Peyer's patch (tissue), 4 donors: ENCODE data around the gene BRK1. TPM values are rescaled to one million over a fixed set of nuclear protein-coding genes. Genes with fewer than 3 reads are reported as not detected.
"Not testable (repeated sequence)": the region's sequence is repeated elsewhere in the genome, so short reads cannot be mapped to it uniquely, and the experiment has no call there.

ENCODE experiments used
- DNase-seq, 3 donors: peaks; one replicate each; pipeline ENCODE4 v3.0.0-alpha.2; 2017 to 2019
- H3K27ac ChIP-seq, 4 donors: fragments of 200-600 bp; sonication (generic); one replicate each; pipeline ENCODE4 v1.5.1; 2016 to 2019
- H3K27me3 ChIP-seq, 2 donors: fragments of 200-600 bp; sonication (generic); one replicate each; pipeline ENCODE4 v1.5.1; 2019
- H3K36me3 ChIP-seq, 3 donors: fragments of 200-600 bp; sonication (generic); one replicate each; pipeline ENCODE4 v1.5.1; 2016 to 2019
- H3K4me1 ChIP-seq, 4 donors: fragments of 200-600 bp; sonication (generic); one replicate each; pipeline ENCODE4 v1.5.1; 2016 to 2019
- H3K4me3 ChIP-seq, 4 donors: fragments of 200-600 bp; sonication (generic); 1 replicate in 3 of 4; 2 replicates in 1 of 4; pipeline ENCODE4 v1.5.1; 2016 to 2019; ENCODE audit warnings: mild to moderate bottlenecking in 1 of 4
- H3K9me3 ChIP-seq, 4 donors: fragments of 200-600 bp; sonication (generic); one replicate each; pipeline ENCODE4 v1.5.1; 2016 to 2019; ENCODE audit warnings: mild to moderate bottlenecking in 1 of 4
- POLR2A ChIP-seq, 2 donors: fragments of 450-650 bp; IDR thresholded peaks; one replicate each; pipeline ENCODE4 v1.5.1; 2017; ENCODE audit warnings: antibody characterized with exemption in 2 of 2, mild to moderate bottlenecking in 2 of 2, moderate library complexity in 2 of 2
- total RNA-seq, 4 donors: library from RNA; depleted of rRNA; stranded (reverse); fragments of >200 nt; gene quantifications; one replicate each; pipeline ENCODE4 v1.1.0, GENCODE V29; 2016
- TF ChIP-seq, protein P1 (sequence below), 6 experiments: fragments of 450-650 bp in 4 of 6; fragments of 200-600 bp in 2 of 6; sonication (generic) in 1 of 6; IDR thresholded peaks; one replicate each; pipeline ENCODE4 v1.5.1; 2017 to 2019; ENCODE audit warnings: antibody characterized with exemption in 6 of 6, mild to moderate bottlenecking in 3 of 6, moderate library complexity in 1 of 6

Gene BRK1
- total RNA-seq: 100 to 1,000 TPM in 1 of 4 donors, 10 to 100 TPM in 3; 43.7 to 104 (median 60.4) TPM

DNA sequence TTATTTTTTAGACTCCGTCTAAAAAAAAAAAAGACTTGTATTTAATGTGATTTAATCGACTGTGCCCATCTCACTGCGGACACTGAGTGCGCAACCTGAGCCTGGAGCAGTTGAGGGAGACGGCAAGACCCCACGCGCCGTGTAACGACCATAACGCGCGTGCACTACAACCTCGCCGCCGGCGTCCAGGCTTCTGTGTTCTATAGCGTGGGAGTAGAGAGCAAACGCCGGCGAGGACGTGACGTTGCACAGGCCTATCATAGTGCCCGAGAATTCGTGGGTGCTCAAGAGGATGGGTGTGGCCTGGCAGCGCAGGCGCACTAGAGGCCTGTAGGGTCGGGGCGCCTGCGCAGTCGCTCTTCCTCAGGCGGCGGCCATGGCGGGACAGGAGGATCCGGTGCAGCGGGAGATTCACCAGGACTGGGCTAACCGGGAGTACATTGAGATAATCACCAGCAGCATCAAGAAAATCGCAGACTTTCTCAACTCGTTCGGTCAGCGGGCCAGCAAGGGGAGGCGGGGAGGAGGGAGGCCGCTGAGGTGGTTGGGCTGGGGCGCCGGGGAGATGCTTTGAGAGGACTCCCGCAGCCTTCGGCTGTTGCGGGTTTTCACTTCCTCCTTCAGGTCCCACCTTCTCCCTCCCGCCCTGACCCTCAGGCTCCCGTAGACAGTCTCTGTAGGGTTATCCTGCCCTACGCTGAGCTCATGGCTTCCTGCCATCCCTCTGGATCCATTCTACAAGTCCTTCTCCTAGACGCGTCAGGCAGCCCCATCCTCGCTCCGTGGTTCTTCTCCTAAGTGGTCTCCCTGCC lies at the start of gene BRK1:
TSS of gene BRK1 (plus strand) at position 350 of the 812 bp plus-strand sequence. CDS start at position 377, 27 bp downstream.
- no peaks in the 10 kb centered on the region for H3K27me3 ChIP-seq
- no peaks in the 10 kb centered on the region for H3K36me3 ChIP-seq
- TF ChIP-seq, protein P1, sequence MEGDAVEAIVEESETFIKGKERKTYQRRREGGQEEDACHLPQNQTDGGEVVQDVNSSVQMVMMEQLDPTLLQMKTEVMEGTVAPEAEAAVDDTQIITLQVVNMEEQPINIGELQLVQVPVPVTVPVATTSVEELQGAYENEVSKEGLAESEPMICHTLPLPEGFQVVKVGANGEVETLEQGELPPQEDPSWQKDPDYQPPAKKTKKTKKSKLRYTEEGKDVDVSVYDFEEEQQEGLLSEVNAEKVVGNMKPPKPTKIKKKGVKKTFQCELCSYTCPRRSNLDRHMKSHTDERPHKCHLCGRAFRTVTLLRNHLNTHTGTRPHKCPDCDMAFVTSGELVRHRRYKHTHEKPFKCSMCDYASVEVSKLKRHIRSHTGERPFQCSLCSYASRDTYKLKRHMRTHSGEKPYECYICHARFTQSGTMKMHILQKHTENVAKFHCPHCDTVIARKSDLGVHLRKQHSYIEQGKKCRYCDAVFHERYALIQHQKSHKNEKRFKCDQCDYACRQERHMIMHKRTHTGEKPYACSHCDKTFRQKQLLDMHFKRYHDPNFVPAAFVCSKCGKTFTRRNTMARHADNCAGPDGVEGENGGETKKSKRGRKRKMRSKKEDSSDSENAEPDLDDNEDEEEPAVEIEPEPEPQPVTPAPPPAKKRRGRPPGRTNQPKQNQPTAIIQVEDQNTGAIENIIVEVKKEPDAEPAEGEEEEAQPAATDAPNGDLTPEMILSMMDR (IDR thresholded peaks at IDR 0.05): no peak
- peak; percentile 84 to 96 for TF ChIP-seq POLR2A (IDR thresholded peaks at IDR 0.05)
- no peaks in the 10 kb centered on the region for H3K9me3 ChIP-seq
- peak within 1 kb of the TSS; percentile 75 to 84 (median 81) for H3K27ac ChIP-seq
- peaks cover 0 to 18% (median 3%) of the 10 kb centered on the region in 4 donors for H3K4me1 ChIP-seq
- DNase-seq: peak; percentile 93 to 98 (median 97)
- H3K4me3 ChIP-seq: peak within 1 kb of the TSS; percentile 69 to 91 (median 82)

DNA sequence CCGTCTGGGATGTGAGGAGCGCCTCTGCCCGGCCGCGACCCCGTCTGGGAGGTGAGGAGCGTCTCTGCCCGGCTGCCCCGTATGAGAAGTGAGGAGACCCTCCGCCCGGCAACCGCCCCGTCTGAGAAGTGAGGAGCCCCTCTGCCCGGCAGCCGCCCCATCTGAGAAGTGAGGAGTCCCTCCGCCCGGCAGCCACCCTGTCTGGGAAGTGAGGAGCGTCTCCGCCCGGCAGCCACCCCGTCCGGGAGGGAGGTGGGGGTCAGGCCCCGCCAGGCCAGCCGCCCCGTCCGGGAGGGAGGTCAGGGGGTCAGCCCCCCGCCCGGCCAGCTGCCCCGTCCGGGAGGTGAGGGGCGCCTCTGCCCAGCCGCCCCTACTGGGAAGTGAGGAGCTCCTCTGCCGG lies 45.4 kb upstream of the BRK1 start:
- DNase-seq, H3K27ac ChIP-seq, H3K4me3 ChIP-seq, H3K27me3 ChIP-seq, H3K4me1 ChIP-seq, H3K36me3 ChIP-seq, H3K9me3 ChIP-seq: not testable (repeated sequence)

DNA sequence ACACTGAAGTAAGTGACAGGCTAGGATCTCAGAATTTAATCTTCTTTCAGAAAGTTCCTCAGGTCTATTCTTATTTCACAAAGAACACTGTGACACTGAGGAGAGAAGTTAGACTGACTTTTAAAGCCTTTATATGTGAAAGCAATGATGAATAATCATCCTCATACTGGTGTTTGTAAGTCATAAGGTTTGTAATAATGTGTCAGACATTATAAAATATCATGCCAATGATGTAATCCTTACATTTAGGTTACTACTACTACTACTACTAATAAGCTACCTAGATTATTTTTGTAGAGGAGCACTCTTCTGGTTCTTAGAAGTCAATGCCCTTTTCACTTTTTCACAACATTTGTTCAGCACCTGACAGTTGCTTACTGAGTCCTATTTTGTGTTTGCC lies 40.8 kb upstream of the BRK1 start:
- no peak overlapping the region for H3K27ac ChIP-seq
- no peaks in the 10 kb centered on the region for H3K36me3 ChIP-seq
- H3K27me3 ChIP-seq: no peaks in the 10 kb centered on the region
- DNase-seq: no peak
- no peak for TF ChIP-seq POLR2A (IDR thresholded peaks at IDR 0.05)
- TF ChIP-seq, protein P1 (IDR thresholded peaks at IDR 0.05): no peak
- H3K4me3 ChIP-seq: no peak overlapping the region
- H3K4me1 ChIP-seq: no peaks in the 10 kb centered on the region
- no peaks in the 10 kb centered on the region for H3K9me3 ChIP-seq

DNA sequence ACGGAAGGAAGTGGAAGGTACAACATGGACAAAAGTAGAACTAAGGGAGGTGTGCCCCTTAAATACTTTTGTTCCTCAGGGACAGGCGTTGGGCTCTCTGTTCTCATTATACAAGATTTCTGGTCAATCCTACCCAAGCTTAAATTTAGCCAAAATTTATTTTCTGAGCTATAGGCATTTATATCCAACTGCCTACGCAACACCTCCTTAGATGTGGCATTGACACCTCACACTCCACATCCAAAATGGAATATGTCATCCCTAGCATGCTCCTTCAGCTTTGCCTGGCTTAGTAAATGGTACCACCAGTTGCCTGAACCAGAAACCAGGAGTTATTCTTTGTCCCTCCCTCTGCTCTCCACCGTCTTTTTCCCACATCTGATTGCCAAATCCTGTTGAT lies 33.6 kb upstream of the BRK1 start:
- no peaks in the 10 kb centered on the region for H3K4me1 ChIP-seq
- H3K27ac ChIP-seq: no peak overlapping the region
- no peak overlapping the region for H3K4me3 ChIP-seq
- no peaks in the 10 kb centered on the region for H3K9me3 ChIP-seq
- DNase-seq: no peak
- H3K27me3 ChIP-seq: no peaks in the 10 kb centered on the region
- TF ChIP-seq POLR2A (IDR thresholded peaks at IDR 0.05): no peak
- TF ChIP-seq, protein P1 (IDR thresholded peaks at IDR 0.05): no peak
- no peaks in the 10 kb centered on the region for H3K36me3 ChIP-seq

DNA sequence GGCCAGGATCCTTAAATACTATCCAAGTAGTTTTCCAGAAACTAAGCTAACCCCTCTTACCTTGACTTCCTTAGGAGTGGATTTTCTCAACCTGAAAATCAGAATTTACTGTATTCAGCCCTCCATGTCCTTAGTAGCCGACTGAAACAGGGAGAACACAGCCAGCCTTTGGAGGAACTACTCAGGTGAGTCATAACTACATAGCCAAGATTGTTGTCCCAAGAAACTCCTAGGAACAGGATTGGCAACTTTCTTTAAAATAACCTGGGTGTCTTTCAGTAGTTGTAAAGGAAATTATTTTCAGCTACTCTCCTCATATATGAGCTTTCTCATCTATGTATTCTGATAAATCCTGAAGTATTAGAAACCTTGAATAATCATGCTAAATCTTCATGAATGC lies 29.7 kb upstream of the BRK1 start:
- Histone ChIP-seq H3K4me1 (no peaks in the 10 kb centered on the region), H3K27me3 (no peaks in the 10 kb centered on the region), H3K27ac (no peak overlapping the region), H3K4me3 (no peak overlapping the region), H3K9me3 (no peaks in the 10 kb centered on the region), H3K36me3 (no peaks in the 10 kb centered on the region)
- TF ChIP-seq, protein P1 (IDR thresholded peaks at IDR 0.05): no peak
- TF ChIP-seq POLR2A (IDR thresholded peaks at IDR 0.05): no peak
- DNase-seq: no peak

DNA sequence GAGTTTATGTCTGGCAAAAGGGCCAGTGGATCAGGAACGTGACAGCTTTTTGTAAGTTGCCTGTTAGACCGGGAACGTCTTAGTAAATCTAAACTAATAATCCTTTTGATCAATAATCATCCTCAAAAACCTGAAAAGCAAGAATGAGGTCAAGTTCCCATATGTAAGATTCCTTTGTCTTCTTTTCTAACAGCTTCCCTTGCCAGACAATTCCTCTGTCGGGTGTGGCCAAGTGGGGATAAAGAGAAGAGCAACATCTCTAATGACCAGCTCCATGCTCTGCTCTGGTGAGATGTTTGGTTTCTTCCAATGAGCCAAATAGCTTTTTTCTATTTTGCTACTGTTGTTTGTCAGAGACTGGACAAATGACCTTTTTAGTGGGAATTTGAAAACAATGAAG lies 27.2 kb upstream of the BRK1 start:
- DNase-seq: no peak
- Histone ChIP-seq H3K27ac (no peak overlapping the region), H3K27me3 (no peaks in the 10 kb centered on the region), H3K4me3 (no peak overlapping the region), H3K9me3 (no peaks in the 10 kb centered on the region), H3K4me1 (no peaks in the 10 kb centered on the region), H3K36me3 (no peaks in the 10 kb centered on the region)
- TF ChIP-seq, protein P1 (IDR thresholded peaks at IDR 0.05): no peak
- TF ChIP-seq POLR2A (IDR thresholded peaks at IDR 0.05): no peak
